Measurements from ENCODE around the gene PRR5L.

- no peak for TF ChIP-seq GATA2 (IDR thresholded peaks at IDR 0.05; ENCODE audit: low read depth, low read length)
- TF ChIP-seq GATA3 (IDR thresholded peaks at IDR 0.05; ENCODE audit: low read depth, low read length) = no peak
These were observed 93.7 kb downstream of the PRR5L start for GRCh38 chr11:36389811-36390210.
